ENCODE results near the gene ASIC3.
A peak's percentile ranks its signal among the peaks of the same experiment; 100 is the strongest.

Gene ASIC3

DNA sequence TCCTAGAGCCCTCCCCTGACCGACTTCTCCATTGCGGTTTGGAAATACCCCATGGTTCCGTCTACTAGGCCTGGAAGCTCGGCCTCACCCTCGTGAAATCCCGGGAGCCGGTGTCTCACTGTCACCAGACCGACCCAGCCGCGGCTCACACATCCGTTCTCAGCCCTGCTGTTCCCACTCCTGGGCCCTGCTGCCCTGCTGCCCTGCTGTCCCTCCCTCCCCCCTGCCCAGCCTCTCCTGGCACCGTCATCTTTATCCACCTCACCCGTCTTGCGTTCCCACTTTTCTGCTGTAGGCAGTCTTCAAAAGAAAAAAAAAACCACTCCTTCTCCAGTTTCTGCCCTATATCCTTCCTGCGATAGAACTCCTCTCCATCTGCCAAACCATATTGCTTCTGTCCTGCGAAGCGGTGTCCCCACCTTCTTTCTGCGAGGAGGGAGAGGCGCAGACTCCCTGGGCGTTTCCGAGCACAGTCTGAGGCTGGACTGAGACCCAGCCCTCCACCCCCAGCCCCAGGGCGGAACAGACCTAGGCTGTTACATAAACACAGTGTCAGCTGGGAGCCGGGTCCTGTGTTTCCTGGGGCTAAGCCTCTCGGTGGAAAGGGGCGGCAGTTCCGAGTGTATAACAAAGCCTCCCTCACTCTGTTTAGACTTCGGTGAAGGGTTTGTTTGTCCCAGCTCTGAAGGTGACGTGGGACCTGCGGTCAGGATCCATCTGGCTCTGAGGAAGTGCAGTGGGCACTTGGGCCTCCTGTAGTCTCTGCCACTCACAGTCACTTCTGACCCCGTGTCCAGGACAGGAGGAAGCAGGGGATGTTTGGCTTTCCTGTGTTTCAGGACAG is 40.7 kb downstream of the ASIC3 start:
- peak in 1 of 2 experiments; percentile 10 for DNase-seq

DNA sequence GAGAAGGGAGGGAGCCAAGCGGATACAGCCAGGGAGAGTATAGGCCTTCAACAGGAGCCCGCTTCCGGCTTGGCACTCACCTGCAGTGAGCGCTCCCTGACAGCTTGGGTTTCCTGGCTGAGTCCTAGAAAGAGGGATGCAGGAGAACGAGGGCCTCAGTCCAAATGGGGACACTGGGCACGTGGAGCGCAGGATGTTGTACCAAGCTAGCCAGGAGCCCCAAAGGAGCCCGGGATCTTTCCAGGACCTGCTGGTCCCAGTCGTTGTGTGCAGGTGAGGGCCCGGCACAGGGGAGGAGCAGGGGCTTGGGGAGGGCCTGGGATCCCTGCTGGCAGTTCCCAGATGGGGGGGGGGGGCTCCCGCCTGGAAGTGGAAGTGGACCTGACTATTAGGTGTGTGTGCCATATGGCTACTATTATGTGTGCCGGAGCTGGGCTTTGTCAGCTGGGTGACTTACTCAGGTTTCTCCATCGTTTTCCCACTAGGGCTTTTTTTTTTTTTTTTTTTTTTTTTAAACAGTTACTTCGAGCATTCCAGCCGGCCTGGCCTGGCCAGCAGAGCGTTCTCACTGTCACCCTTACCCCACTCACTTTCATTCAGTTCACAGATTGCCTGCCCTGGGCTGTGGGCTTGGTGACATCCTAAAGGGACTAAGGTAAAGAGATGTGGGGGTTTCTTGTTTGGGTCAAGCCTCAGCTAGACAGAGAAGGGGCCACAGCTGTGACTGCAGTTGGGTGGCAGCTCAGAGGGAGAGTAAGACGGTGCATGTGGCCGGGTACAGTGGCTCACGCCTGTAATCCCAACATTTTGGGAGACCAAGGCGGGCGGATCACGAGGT is 41.8 kb downstream of the ASIC3 start:
- DNase-seq, result no peak

DNA sequence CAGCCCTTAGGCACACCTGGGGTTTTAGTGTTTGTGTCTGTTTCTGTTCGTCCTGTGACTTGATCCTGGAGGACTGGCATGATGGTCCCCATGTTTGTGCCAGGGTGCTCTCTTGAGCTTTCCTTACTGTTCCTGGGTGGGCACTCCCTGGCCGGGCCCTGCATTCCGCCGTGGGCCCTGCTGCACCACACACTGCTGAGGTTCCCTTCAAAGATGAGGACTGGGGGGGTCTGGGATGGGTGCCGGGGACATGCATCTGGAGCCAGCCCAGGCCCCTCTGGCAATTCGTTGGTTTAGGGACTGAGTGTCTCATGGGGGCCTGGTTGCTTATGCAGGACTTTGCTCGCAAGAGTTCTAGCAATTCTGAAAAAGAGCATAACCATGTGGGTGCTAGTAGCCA is 42.7 kb downstream of the ASIC3 start:
- no peak for DNase-seq

DNA sequence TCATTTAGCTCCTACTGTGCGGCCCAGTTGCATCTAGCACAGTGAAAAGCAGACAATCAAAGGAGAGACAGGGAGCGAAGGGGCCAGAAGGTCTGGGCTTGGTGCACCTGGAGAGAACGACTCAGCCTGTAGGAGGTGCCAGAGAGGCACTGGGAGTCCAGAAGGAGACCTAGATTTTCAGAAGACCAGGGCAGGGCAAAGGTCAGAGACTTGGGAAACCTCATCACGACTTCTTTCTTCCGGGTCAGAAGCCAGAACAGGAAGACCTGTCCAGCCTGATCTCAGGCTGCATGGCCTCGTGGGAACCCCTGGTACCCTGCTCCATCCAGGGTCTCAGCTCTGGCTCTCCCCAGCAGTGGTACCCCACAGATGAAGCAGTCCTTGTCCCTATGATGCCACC is 43.1 kb downstream of the ASIC3 start:
- DNase-seq, result no peak

DNA sequence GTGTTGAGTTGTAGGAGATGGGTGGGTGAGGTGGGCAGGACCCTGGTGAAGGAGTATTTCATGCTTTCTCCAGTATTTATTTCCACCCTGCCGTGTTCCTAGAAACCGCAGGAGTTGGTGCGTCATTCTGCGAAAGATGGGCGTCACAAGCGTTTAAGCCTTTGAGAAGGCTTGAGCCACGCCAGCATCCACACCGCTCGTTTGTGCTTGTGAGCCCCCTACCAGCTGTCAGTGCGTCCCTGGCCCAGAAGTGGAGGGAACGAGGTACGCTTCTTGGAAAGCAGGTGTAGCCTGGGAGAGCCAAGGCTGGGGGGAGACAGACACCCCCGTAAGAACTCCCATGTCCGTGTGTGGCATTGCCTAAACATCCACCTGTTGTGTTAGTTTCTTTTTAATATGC is 43.7 kb downstream of the ASIC3 start:
- DNase-seq, result no peak

DNA sequence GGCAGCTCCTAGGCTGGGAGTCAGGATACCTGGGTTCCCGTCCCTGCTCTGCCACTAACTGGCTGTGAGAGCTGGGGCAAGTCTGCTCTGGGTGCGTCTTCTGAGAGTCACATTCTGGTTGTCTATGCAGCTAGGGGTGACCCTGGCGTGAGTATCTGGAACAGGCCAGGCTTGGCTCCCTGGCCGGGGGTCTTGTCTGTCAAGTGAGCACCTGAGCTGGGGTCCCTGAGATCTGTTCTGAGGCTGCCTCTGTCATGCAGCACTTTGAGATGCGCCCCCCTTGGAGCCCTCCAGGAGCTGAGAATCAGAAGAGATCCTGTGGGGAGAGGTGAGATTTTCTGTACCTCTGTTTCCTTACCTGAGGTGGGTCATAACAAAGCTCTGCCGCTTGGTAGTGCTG is 45.4 kb downstream of the ASIC3 start:
- no peak for DNase-seq

DNA sequence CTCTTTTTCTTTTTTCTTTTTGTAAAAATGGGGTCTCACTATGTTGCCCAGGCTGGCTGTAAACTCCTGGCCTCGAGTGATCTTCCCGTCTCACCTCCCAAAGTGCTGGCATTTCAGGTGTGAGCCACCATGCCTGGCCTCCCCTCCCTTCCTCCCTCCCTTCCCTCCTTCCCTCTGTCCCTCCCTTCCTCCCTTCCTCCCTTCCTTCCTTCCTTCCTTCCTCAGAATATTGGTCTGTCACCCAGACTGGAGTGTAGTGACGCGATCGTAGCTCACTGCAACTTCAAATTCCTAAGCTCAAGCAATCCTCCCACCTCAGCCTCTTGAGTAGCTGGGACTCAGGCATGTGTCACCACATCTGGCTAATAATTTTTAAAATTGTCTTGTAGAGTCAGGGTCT is 46.3 kb downstream of the ASIC3 start:
- no peak for DNase-seq

DNA sequence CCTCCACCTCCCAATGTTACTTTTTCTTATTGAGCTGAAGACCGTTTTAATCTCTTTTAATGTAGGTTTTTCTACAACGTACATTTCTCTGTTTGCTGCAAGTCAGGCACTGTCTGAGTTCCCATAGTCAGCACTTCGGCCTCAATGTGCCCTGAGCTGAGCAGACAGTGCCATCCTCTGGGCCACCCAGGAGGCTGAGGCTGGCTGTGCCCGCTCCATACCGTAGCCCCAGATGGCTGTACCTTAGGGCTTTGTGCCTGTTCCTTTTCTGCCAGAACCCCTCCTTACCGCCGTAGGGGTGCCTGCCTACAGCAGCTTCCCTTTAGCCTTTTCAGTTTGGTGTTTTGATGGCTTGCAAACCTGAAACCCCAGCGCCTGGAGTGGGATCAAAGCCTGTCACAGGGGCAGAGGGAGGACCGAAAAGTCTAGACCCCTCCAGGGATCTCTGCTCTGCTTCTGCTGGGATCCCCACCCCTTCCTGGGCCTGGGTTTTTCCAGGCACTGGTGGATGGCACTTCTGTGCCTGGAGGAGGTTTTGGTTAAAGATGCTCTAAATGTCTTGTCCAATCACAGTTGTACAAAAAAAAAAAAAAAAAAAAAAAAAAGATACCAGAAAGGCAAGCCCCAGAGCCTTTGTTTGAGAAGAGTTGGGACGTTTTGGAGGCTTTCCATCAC is 46.9 kb downstream of the ASIC3 start:
- no peak for DNase-seq

DNA sequence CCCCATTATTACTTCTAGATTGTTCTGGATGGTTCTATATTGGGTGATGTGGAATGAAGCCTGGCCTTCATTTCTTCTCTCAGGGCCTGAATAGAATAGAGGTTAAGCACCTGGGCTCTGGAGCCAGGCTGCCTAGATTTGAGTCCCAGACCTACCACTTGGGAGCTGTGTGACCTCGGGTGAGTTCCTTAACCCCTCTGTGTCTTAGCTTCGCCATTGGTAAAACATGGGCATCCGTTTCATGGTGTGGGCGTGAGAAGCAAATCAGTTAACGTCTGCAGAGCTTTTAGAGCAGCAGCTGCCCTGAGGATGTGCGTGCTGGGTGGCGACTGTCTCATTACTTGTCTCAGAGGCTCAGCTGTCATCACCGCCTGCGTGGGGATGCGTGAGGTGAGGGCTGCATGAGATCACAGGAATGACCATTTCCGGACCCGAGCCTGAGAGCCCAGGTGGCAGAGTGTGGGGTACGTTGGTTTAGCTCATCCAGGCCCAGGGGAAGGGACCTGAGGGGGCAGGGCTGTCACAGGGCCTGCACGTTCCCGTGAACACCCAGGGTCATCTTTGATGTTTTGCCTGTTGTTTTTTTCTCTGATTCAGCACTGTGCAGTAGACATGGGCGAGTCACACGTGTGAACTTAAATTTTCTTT is 47.6 kb downstream of the ASIC3 start:
- no peak for DNase-seq

DNA sequence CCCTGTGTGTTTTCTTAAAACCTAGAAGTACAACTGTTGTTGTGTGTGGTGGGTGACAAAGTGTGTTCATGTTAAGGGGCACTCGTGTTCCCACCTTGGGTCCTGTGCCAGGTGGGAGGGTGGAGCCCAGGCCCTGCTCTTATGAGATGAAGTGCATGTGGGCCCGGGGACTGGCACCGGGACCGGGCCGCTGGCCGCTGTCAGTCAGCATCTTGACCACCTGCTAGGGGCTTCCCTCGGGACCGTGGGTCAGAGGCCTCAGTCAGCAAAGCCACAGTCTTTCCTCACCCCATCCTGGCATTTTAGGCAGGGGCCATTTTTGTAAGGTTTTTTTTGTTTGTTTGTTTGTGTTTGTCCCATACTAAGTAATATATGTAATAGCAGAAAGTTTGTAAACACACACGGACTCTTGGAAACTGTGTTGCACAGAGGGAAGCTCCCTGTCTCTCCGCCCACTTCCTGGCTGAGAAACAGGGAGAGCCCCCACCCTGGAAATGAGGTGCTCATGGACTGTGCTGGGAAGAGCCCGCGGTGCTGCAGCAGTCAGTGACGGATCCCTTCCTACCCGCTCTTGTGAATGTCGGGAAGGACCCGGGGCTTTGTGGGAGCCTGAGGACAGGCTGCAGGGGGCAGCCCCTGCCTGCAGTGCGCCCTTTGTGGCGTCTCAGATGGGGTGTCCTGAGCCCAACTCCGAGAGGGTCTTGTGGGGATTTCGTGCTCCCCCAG is 51.3 kb downstream of the ASIC3 start:
- no peak for DNase-seq

DNA sequence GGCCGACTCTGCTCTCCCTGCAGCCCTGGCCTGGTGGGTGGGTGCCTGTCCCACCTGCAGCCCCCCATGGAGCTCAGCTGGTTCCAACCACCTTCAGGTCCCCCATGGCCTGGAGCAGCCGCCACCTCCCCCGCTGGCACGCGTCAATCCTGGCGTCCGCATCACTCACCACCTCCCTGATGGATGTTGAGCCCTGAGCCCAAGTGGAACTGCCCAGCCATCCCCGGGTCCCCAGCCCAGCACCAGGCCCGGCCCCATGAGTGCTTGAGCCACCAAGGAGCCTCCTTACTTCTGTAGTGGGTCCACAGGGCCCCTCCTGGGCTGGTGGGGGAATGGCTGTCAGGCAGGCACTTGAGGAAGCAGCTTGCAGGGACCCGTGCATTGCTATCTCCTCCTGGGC is 52.6 kb downstream of the ASIC3 start:
- no peak for DNase-seq

DNA sequence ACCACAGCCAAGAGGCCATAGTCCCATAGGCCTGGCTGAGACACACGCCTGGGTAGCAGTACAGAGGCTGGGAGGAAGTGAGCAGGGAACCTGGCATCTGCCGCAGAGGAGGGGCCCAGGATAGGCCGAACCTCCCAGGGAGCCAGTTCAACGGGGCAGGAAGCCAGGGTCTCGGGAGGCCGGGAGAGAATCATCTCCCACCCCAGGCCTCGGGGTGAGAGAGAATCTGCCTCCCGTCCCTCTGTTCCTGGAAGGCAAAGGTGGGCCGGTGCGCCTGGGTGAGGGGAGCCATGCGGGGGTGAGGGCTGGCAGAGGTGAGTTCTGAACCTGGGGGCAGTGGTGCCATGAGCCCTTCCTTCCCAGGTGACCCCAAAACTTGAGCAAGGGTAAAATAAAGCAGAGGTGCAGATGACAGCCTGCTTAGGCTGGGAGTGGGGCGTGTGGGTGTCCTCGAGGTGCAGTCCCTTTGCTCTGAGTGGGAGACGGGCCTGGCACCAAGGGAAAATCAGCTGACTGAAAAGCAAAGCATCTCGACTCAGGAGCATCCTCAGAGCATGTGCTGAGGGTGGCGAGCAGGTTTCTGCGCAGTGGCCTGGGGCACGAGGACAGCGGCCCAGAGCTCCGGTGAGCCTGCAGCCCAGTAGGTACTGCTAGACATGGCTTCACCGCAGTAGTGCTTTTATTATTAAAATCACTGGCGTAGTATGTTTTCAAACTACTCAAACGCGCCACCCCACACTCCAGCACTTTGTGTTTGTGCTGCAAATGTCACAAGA is 53.5 kb downstream of the ASIC3 start:
- no peak for DNase-seq
